H9 (cell line): Measurements from ENCODE around the gene PRR29. TPM values are rescaled to one million over a fixed set of nuclear protein-coding genes. Genes with fewer than 3 reads are reported as not detected.

Source experiments
- DNase-seq: peaks from one replicate; pipeline ENCODE4 v3.0.0-alpha.2; 2017
- H2AFZ ChIP-seq: one replicate; pipeline ENCODE4 v1.6.1; 2013; ENCODE audit warnings: mild to moderate bottlenecking, low read length, control low read depth, moderate library complexity
- H2AK5ac ChIP-seq: 2 replicates; pipeline ENCODE4 v1.6.1; 2013; ENCODE audit warnings: low read length, control low read depth, mixed read lengths; ENCODE audit not compliant: insufficient read length
- H2BK120ac ChIP-seq: one replicate; pipeline ENCODE4 v1.6.1; 2013; ENCODE audit warnings: low read depth, mild to moderate bottlenecking, low read length, control low read depth, inconsistent platforms; ENCODE audit not compliant: poor library complexity, severe bottlenecking
- H2BK12ac ChIP-seq: 2 replicates; pipeline ENCODE4 v1.6.1; 2013; ENCODE audit warnings: low read length, control low read depth, mixed read lengths, low read depth; ENCODE audit not compliant: insufficient read length
- H2BK15ac ChIP-seq: 2 replicates; pipeline ENCODE4 v1.6.1; 2013; ENCODE audit warnings: low read depth, low read length, control low read depth
- H2BK20ac ChIP-seq: one replicate; pipeline ENCODE4 v1.6.1; 2013; ENCODE audit warnings: low read depth, mild to moderate bottlenecking, low read length, control low read depth, inconsistent platforms; ENCODE audit not compliant: poor library complexity, severe bottlenecking
- H2BK5ac ChIP-seq: 2 replicates; pipeline ENCODE4 v1.6.1; 2013; ENCODE audit warnings: low read length, control low read depth, mixed read lengths; ENCODE audit not compliant: insufficient read length
- H3K14ac ChIP-seq: 2 replicates; pipeline ENCODE4 v1.6.1; 2013; ENCODE audit warnings: low read length, control low read depth; ENCODE audit not compliant: insufficient read depth
- H3K18ac ChIP-seq: 2 replicates; pipeline ENCODE4 v1.6.1; 2013; ENCODE audit warnings: low read depth, mild to moderate bottlenecking, mixed read lengths, low read length, control low read depth; ENCODE audit not compliant: insufficient read length
- H3K23ac ChIP-seq: 2 replicates; pipeline ENCODE4 v1.6.1; 2013; ENCODE audit warnings: low read length, control low read depth, mixed read lengths, low read depth; ENCODE audit not compliant: insufficient read length
- H3K23me2 ChIP-seq: 2 replicates; pipeline ENCODE4 v1.6.1; 2013; ENCODE audit warnings: low read depth, mild to moderate bottlenecking, mixed read lengths, low read length, control low read depth; ENCODE audit not compliant: insufficient read length, poor library complexity, severe bottlenecking
- H3K27ac ChIP-seq: 2 replicates; pipeline ENCODE4 v1.5.1; 2013; ENCODE audit warnings: low read length, control low read depth, mixed read lengths, low read depth; ENCODE audit not compliant: insufficient read length
- H3K27me3 ChIP-seq: 2 replicates; pipeline ENCODE4 v1.6.1; 2013; ENCODE audit warnings: low read length, control low read depth, inconsistent platforms; ENCODE audit not compliant: insufficient read depth
- H3K4ac ChIP-seq: 2 replicates; pipeline ENCODE4 v1.6.1; 2013; ENCODE audit warnings: low read depth, mild to moderate bottlenecking, control low read depth, inconsistent platforms, low read length, moderate library complexity
- H3K4me1 ChIP-seq: 2 replicates; pipeline ENCODE4 v1.6.1; 2013; ENCODE audit warnings: low read length, control low read depth, inconsistent platforms; ENCODE audit not compliant: insufficient read depth
- H3K4me2 ChIP-seq: 2 replicates; pipeline ENCODE4 v1.6.1; 2013; ENCODE audit warnings: low read length, control low read depth, mixed read lengths; ENCODE audit not compliant: insufficient read length, insufficient read depth
- H3K56ac ChIP-seq: 2 replicates; pipeline ENCODE4 v1.6.1; 2013; ENCODE audit warnings: low read depth, mild to moderate bottlenecking, mixed read lengths, low read length, control low read depth; ENCODE audit not compliant: insufficient read length
- H3K79me1 ChIP-seq: 2 replicates; pipeline ENCODE4 v1.6.1; 2013; ENCODE audit warnings: low read depth, mild to moderate bottlenecking, moderate library complexity, low read length, control low read depth, inconsistent platforms; ENCODE audit not compliant: insufficient read depth, poor library complexity, severe bottlenecking
- H3K79me2 ChIP-seq: 2 replicates; pipeline ENCODE4 v1.6.1; 2013; ENCODE audit warnings: low read length, control low read depth, inconsistent platforms; ENCODE audit not compliant: insufficient read depth
- H3K9ac ChIP-seq: 2 replicates; pipeline ENCODE4 v1.6.1; 2013; ENCODE audit warnings: low read length, control low read depth, mixed read lengths; ENCODE audit not compliant: insufficient read length; ENCODE audit errors: extremely low read depth
- H3K9me3 ChIP-seq: one replicate; pipeline ENCODE4 v1.6.1; 2013; ENCODE audit warnings: low read depth, low read length, inconsistent platforms; ENCODE audit not compliant: control insufficient read depth
- H3T11ph ChIP-seq: one replicate; pipeline ENCODE4 v1.6.1; 2013; ENCODE audit warnings: mild to moderate bottlenecking, low read length, control low read depth, inconsistent platforms
- H4K20me1 ChIP-seq: one replicate; pipeline ENCODE4 v1.6.1; 2013; ENCODE audit not compliant: control insufficient read depth, insufficient read length, insufficient read depth
- H4K5ac ChIP-seq: 2 replicates; pipeline ENCODE4 v1.6.1; 2013; ENCODE audit warnings: low read depth, mild to moderate bottlenecking, mixed read lengths, low read length, control low read depth; ENCODE audit not compliant: insufficient read length
- H4K8ac ChIP-seq: replicated peaks from 2 replicates; pipeline ENCODE4 v1.6.1; 2013; ENCODE audit warnings: low read length, control low read depth, mixed read lengths, low read depth; ENCODE audit not compliant: insufficient read length
- H4K91ac ChIP-seq: 2 replicates; pipeline ENCODE4 v1.6.1; 2013; ENCODE audit warnings: low read depth, mild to moderate bottlenecking, moderate library complexity, mixed read lengths, low read length, control low read depth; ENCODE audit not compliant: insufficient read length
- H3K27ac Mint-ChIP-seq, 3 experiments: 2 replicates in 2 of 3; 3 replicates in 1 of 3; pipeline ENCODE4 v1.8.0; 2020 to 2021; ENCODE audit warnings: mixed read lengths in 3 of 3, mild to moderate bottlenecking in 1 of 3, moderate library complexity in 1 of 3
- H3K27me3 Mint-ChIP-seq: 2 replicates; pipeline ENCODE4 v1.8.0; 2021; ENCODE audit warnings: low read depth, mild to moderate bottlenecking, moderate library complexity, mixed read lengths
- H3K36me3 Mint-ChIP-seq, 3 experiments: 2 replicates in 2 of 3; 3 replicates in 1 of 3; pipeline ENCODE4 v1.8.0; 2020 to 2021; ENCODE audit warnings: low read depth in 3 of 3, mixed read lengths in 3 of 3; ENCODE audit not compliant: insufficient read depth in 1 of 3
- H3K4me1 Mint-ChIP-seq, 2 experiments: 2 replicates each; pipeline ENCODE4 v1.8.0; 2020; ENCODE audit warnings: mixed read lengths in 2 of 2
- H3K4me3 Mint-ChIP-seq, 2 experiments: 2 replicates in 1 of 2; 3 replicates in 1 of 2; pipeline ENCODE4 v1.8.0; 2020 to 2021; ENCODE audit warnings: mild to moderate bottlenecking in 2 of 2, mixed read lengths in 2 of 2, moderate library complexity in 1 of 2
- H3K9me3 Mint-ChIP-seq, 2 experiments: 2 replicates in 1 of 2; 3 replicates in 1 of 2; pipeline ENCODE4 v1.8.0; 2020; ENCODE audit warnings: mild to moderate bottlenecking in 2 of 2, mixed read lengths in 2 of 2, moderate library complexity in 1 of 2
- CTCF ChIP-seq: fragments of 200-600 bp; sonication (generic); conservative IDR thresholded peaks from 3 replicates; pipeline ENCODE4 v1.8.0; 2021; ENCODE audit warnings: antibody characterized with exemption, mild to moderate bottlenecking
- WGBS: extraction: QIAGEN DNeasy Blood & Tissue Kit; methylation state at CpG from one replicate; pipeline ENCODE4 v1.1.7; 2013; ENCODE audit warnings: missing lambda C conversion rate, low lambda C conversion rate, mixed read lengths; ENCODE audit not compliant: insufficient read length; ENCODE audit errors: extremely low coverage; 5-methylcytosine and 5-hydroxymethylcytosine counted together
- total RNA-seq: library from RNA; stranded (reverse); gene quantifications from 2 replicates; pipeline ENCODE4 v1.2.1, GENCODE V29; 2021

Gene PRR29
- total RNA-seq, 1 experiment from 2014 or later, result 0.87 TPM

DNA sequence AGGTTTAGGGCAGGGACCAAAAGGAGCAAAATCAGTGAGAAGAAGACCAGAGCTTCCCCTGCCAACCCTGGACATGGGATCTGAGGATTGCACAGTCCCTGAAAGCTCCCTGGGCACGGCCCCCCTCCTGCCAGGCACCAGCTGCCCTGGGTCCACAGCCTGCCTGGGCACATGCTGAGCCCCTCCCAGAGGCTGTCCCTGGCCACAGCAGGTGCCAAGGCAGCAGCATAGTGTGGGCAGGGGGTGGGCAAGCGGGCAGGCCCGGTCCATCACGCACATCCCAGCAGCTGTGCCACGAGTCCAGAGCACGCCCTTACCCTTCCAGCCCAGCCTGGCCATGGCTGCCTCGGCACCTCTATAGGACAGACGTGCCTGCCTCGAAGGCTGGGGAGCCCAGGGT lies 38.1 kb upstream of the PRR29 start:
- DNase-seq, result no peak
- no peak overlapping the region for H2AK5ac ChIP-seq
- no peaks in the 10 kb centered on the region for H4K20me1 ChIP-seq
- H3K27ac ChIP-seq, result no peak overlapping the region
- no peak overlapping the region for H2BK20ac ChIP-seq
- Mint-ChIP-seq H3K9me3 (no peaks in the 10 kb centered on the region; a peak in 1 of 5 replicates), H3K4me1 (peaks cover 21 to 26% of the 10 kb centered on the region in 2 experiments), H3K36me3 (peaks cover 2 to 8% (median 4%) of the 10 kb centered on the region in 3 experiments; a peak in 3 of 7 replicates), H3K4me3 (peak overlapping the region; percentile 73 to 82; a peak in 3 of 5 replicates), H3K27ac (peak overlapping the region in 1 of 3 experiments; percentile 92; a peak in 2 of 7 replicates), H3K27me3 (peaks cover 4% of the 10 kb centered on the region)
- H2BK120ac ChIP-seq, result no peak overlapping the region
- no peak overlapping the region for H2AFZ ChIP-seq
- H3K79me1 ChIP-seq, result no peaks in the 10 kb centered on the region
- H4K91ac ChIP-seq, result no peak overlapping the region
- H3K79me2 ChIP-seq, result no peaks in the 10 kb centered on the region
- H2BK12ac ChIP-seq, result no peak overlapping the region
- H4K5ac ChIP-seq, result no peak overlapping the region
- no peak overlapping the region for H3K18ac ChIP-seq
- no peak overlapping the region for H2BK15ac ChIP-seq
- H3K4me2 ChIP-seq, result peak overlapping the region; percentile 80
- H4K8ac ChIP-seq, result no peak overlapping the region
- no peak overlapping the region for H3K9ac ChIP-seq
- H3K27me3 ChIP-seq, result no peaks in the 10 kb centered on the region
- H3K14ac ChIP-seq, result no peak overlapping the region
- H2BK5ac ChIP-seq, result no peak overlapping the region
- H3K56ac ChIP-seq, result no peak overlapping the region
- H3K23me2 ChIP-seq, result peaks cover 7% of the 10 kb centered on the region
- no peak for TF ChIP-seq CTCF
- H3K23ac ChIP-seq, result no peak overlapping the region
- H3T11ph ChIP-seq, result no peak overlapping the region
- H3K9me3 ChIP-seq, result no peaks in the 10 kb centered on the region
- no peak overlapping the region for H3K4ac ChIP-seq
- WGBS, result no CpG with 5 or more reads among the region's 9 CpGs
- H3K4me1 ChIP-seq, result no peaks in the 10 kb centered on the region
